ENCODE results near the gene GOLT1A. TPM values are rescaled to one million over a fixed set of nuclear protein-coding genes. Genes with fewer than 3 reads are reported as not detected.

Gene GOLT1A
- total RNA-seq, 2 donors from 2014 or later: 6.7 to 13.6 TPM

DNA sequence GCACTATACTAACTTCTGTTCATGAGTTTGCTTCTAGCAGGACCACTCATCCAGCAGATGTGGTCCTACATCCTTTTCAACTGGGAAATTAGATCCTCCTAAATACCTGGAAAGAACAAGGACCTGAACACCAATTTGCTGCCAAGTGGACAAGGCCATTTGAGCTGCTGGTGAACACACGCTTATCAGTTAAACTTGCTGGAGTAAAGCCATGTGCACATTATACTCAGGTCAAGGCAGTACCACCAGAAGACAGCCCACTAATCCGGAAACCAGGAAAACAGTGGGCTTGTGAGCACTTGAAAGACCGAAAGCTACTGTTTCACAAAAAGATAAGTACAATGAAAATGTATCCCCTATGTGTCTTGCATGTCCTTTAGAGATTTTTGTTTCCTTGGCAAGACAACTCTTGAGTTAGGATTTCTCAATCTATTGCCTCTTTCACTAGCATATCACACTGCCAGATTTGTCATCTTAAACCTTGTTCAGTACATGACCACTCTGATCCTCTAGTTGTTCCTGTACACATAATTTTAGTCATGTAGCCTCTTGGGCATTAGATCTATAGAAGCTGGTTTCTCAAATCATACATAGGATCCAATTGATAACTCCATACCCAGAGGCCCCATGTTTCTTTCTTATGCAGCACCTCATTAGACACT, 43.2 kb downstream of the GOLT1A start:
- Histone ChIP-seq H3K27ac (no peak overlapping the region), H3K27me3 (no peaks in the 10 kb centered on the region), H3K36me3 (no peaks in the 10 kb centered on the region), H3K9ac (ENCODE audit: low read depth in 2 of 2, low read length in 2 of 2) (no peak overlapping the region), H3K4me1 (no peaks in the 10 kb centered on the region), H3K4me3 (no peak overlapping the region), H3K9me3 (no peaks in the 10 kb centered on the region)
- TF ChIP-seq, protein P1, sequence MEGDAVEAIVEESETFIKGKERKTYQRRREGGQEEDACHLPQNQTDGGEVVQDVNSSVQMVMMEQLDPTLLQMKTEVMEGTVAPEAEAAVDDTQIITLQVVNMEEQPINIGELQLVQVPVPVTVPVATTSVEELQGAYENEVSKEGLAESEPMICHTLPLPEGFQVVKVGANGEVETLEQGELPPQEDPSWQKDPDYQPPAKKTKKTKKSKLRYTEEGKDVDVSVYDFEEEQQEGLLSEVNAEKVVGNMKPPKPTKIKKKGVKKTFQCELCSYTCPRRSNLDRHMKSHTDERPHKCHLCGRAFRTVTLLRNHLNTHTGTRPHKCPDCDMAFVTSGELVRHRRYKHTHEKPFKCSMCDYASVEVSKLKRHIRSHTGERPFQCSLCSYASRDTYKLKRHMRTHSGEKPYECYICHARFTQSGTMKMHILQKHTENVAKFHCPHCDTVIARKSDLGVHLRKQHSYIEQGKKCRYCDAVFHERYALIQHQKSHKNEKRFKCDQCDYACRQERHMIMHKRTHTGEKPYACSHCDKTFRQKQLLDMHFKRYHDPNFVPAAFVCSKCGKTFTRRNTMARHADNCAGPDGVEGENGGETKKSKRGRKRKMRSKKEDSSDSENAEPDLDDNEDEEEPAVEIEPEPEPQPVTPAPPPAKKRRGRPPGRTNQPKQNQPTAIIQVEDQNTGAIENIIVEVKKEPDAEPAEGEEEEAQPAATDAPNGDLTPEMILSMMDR (IDR thresholded peaks at IDR 0.05): no peak
- intact Hi-C loops (cut with DNase I): no loop called here
- DNase-seq: no peak

DNA sequence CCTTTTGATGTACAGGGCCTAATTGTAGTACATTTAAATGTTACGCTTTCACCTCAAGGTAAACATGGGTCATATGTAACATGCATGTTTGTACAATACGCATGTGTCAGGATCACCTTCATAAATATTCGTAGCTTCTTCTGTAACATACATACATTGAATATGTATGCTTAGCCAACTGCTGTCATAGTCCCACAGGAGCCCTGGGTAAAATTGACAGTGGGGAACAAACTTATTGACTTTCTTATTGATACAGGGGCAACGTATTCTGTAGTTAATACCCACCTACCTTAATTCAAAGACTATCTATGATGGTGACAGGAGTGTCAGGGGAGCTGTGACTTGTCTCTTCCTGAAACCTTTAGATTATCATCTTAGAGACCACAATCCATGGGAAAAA, 43.9 kb downstream of the GOLT1A start:
- no peaks in the 10 kb centered on the region for H3K36me3 ChIP-seq
- intact Hi-C loops (cut with DNase I): no loop called here
- TF ChIP-seq, protein P1 (IDR thresholded peaks at IDR 0.05): no peak
- no peaks in the 10 kb centered on the region for H3K27me3 ChIP-seq
- no peak overlapping the region for H3K4me3 ChIP-seq
- no peak overlapping the region for H3K9ac ChIP-seq (ENCODE audit: low read depth in 2 of 2, low read length in 2 of 2)
- no peaks in the 10 kb centered on the region for H3K9me3 ChIP-seq
- no peaks in the 10 kb centered on the region for H3K4me1 ChIP-seq
- DNase-seq: no peak
- H3K27ac ChIP-seq: no peak overlapping the region

DNA sequence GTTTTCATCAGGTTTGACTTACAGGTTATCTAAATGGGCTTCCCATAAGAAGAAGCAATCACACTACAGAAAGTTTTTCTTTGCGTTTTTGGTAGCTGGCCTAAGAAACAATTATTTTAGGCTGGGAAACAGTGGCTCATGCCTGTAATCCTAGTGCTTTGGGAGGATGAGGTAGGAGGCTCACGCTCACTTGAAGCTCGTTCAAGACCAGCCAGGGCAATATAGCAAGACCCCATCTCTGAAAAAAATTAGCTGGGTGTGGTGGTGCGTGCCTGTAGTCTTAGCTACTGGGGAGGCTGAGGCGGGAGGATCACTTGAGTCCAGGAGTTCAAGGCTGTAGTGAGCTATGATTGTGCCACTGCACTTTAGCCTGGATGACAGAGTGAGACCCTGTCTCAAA, 46.1 kb downstream of the GOLT1A start:
- Histone ChIP-seq H3K27ac (no peak overlapping the region), H3K4me1 (no peaks in the 10 kb centered on the region), H3K9me3 (no peaks in the 10 kb centered on the region), H3K36me3 (no peaks in the 10 kb centered on the region), H3K9ac (ENCODE audit: low read depth in 2 of 2, low read length in 2 of 2) (no peak overlapping the region), H3K4me3 (no peak overlapping the region), H3K27me3 (no peaks in the 10 kb centered on the region)
- intact Hi-C loops (cut with DNase I): no loop called here
- TF ChIP-seq, protein P1 (IDR thresholded peaks at IDR 0.05): no peak
- no peak for DNase-seq

DNA sequence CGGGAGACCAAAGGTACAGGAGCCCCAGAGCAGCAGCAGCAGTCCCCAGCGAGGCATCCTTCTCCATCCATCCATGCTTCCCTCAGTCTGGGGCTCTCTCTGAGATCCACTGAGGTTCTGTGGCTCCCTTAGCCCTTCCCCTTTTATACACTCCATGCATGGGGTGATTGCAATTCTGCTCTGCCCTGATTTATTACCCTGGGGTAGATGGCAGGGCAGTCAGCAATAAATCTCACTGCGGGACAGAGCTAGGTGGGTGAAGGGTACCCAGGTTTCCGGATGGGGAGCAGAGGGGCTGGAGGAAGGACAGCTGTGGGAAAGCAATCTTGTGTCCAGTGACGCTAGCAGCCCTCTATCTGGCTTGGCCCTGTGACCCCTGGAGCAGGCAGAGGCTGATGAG, 47.6 kb downstream of the GOLT1A start, which contains the start of gene REN:
TSS of gene REN (minus strand) at position 119 of the 400 bp plus-strand sequence. CDS start at position 75, 44 bp downstream.
- H3K4me1 ChIP-seq: peaks cover 3% of the 10 kb centered on the region
- no peak within 1 kb of the TSS for H3K27ac ChIP-seq
- no peak within 1 kb of the TSS for H3K4me3 ChIP-seq
- no peaks in the 10 kb centered on the region for H3K36me3 ChIP-seq
- TF ChIP-seq, protein P1 (IDR thresholded peaks at IDR 0.05): no peak
- intact Hi-C loops (cut with DNase I): no loop called here
- DNase-seq: no peak
- H3K9me3 ChIP-seq: no peaks in the 10 kb centered on the region
- H3K27me3 ChIP-seq: no peaks in the 10 kb centered on the region
- no peak within 1 kb of the TSS for H3K9ac ChIP-seq (ENCODE audit: low read depth in 2 of 2, low read length in 2 of 2)

DNA sequence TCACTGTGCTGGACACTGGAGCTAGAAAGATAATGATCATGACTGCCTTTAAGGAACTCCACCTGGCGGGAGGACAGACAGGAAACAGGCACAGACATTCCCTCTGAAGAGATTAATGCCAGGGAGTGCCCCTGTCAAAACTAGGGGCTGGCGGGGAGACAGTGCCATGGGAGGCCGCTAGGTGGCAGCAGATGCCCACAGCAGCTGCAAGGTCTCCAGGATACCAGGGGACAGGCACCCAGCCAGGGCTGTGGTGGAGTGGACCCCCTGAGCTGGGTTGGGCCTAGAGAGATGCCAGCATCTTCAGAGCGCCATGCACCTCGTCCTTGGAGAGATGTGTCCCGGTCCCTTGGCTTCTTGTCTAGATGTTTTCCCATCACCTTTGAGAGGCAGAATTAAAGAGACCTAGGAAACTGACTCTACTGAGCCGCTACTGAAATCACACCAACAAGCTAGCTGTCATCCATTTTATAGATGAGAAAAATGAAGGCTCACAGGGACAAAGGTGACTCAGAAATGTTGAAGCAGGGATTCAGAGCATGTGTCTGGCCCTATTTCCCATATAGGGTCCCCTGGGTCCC, 51.2 kb downstream of the GOLT1A start:
- H3K36me3 ChIP-seq: no peaks in the 10 kb centered on the region
- TF ChIP-seq, protein P1 (IDR thresholded peaks at IDR 0.05): peak; percentile 100
- H3K27ac ChIP-seq: no peak overlapping the region
- H3K4me1 ChIP-seq: peaks cover 3% of the 10 kb centered on the region
- H3K9me3 ChIP-seq: no peaks in the 10 kb centered on the region
- peak; percentile 85 for DNase-seq
- intact Hi-C loops (cut with DNase I): loop anchor here (2.0 to 5.0 kb wide), 2 partner anchors 45 to 202 kb away; no protein-coding TSS in a partner anchor
- H3K4me3 ChIP-seq: no peak overlapping the region
- H3K9ac ChIP-seq (ENCODE audit: low read depth in 2 of 2, low read length in 2 of 2): no peak overlapping the region
- H3K27me3 ChIP-seq: no peaks in the 10 kb centered on the region

Data from colonic mucosa (tissue), 4 donors.